ENCODE data around the gene PCDH17. TPM values are rescaled to one million over a fixed set of nuclear protein-coding genes. Genes with fewer than 3 reads are reported as not detected.

Gene PCDH17
- total and polyA plus RNA-seq, 10 of the 15 experiments (the other 5 are each of a cell fraction or from before 2014, with no cell fraction given): under 0.01 to 0.58 (median 0.07) TPM; not detected in 6

DNA sequence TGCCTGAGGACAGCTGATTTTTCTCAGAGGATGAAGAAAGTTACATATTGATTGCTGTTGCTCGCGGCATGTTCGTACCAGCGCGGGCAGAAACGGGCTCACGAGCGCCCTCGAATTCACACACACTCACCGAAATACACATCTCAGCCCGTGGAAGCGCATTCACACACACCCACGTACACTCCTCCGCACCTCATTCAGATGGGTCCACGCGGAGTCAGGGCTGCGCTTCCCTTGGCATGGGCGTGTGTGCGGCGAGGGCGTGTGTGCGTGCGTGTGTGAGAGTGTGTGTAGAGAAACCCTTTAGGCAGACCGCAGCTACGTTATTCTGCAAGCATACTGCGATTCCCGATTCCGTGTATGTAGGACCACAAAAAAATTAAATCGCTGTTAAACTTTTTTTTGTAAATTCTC is 2.1 kb upstream of the PCDH17 start:
- Histone ChIP-seq H3K27ac (ENCODE audit: control insufficient read depth, insufficient read depth) (no peak overlapping the region), H3K9ac (ENCODE audit: control insufficient read depth, insufficient read depth, low read length) (no peak overlapping the region), H3K4me2 (ENCODE audit: control insufficient read depth, insufficient read depth) (no peak overlapping the region), H3K9me3 (replicated peaks; ENCODE audit: control insufficient read depth, insufficient read depth, low read length) (peaks cover 2% of the 10 kb centered on the region; the same call in 1 of the 3 replicates), H4K20me1 (ENCODE audit: control insufficient read depth, insufficient read depth) (no peaks in the 10 kb centered on the region), H3K27me3 (replicated peaks in 1 of 2; ENCODE audit: control insufficient read depth in 2 of 2, insufficient read depth in 2 of 2, low read length in 1 of 2) (peaks cover 0 to 8% of the 10 kb centered on the region in 2 experiments; a peak in 2 of 4 replicates), H3K79me2 (ENCODE audit: control insufficient read depth, insufficient read depth, low read length) (no peaks in the 10 kb centered on the region), H2AFZ (ENCODE audit: control insufficient read depth, low read depth, low read length) (no peak overlapping the region), H3K4me1 (ENCODE audit: control insufficient read depth, insufficient read depth, low read length) (no peaks in the 10 kb centered on the region), H3K4me3 (no peak overlapping the region), H3K36me3 (ENCODE audit: control insufficient read depth in 2 of 2, insufficient read depth in 2 of 2, low read length in 1 of 2) (no peaks in the 10 kb centered on the region)
- DNase-seq (ENCODE audit: low read depth, low spot score) (no peak), ATAC-seq (peak; percentile 16; the same call in 2 of the 3 replicates), FAIRE-seq (no peak)
- POLR2A ChIA-PET: no interaction called here
- 45% methylated on average over 24 of the region's 29 CpGs for WGBS (ENCODE audit: insufficient coverage, insufficient replicate concordance, low lambda C conversion rate, missing lambda C conversion rate)
- RAD21 ChIA-PET (ENCODE audit: unreplicated experiment): interaction anchor here (0.7 to 1.2 kb wide), 4 partner anchors 22 to 1548 kb away, joined by 3 to 4 read pairs (median 3); no protein-coding TSS in a partner anchor
- SMC1A ChIA-PET (ENCODE audit: uncharacterized antibody, unreplicated experiment): interaction anchor here (1.1 to 7.9 kb wide), 5 partner anchors 86 to 1687 kb away, joined by 4 to 71 read pairs (median 20); no protein-coding TSS in a partner anchor
- CTCF ChIA-PET: interaction anchor here (0.7 to 7.0 kb wide), 4 partner anchors 48 to 1327 kb away, joined by 3 to 76 read pairs (median 36); no protein-coding TSS in a partner anchor
- BruUV-seq (replicated peaks): no TSS peak
- intact Hi-C loops (cut with micrococcal nuclease; ENCODE audit: unreplicated experiment): loop anchor here (10.0 kb wide), 1 partner anchor 225 kb away; no protein-coding TSS in a partner anchor
- in situ Hi-C loops (cut with MboI): loop anchor here (25.0 kb wide), 1 partner anchor 1333 kb away; no protein-coding TSS in a partner anchor
- TF ChIP-seq HDGF (IDR thresholded peaks at IDR 0.05): no peak

DNA sequence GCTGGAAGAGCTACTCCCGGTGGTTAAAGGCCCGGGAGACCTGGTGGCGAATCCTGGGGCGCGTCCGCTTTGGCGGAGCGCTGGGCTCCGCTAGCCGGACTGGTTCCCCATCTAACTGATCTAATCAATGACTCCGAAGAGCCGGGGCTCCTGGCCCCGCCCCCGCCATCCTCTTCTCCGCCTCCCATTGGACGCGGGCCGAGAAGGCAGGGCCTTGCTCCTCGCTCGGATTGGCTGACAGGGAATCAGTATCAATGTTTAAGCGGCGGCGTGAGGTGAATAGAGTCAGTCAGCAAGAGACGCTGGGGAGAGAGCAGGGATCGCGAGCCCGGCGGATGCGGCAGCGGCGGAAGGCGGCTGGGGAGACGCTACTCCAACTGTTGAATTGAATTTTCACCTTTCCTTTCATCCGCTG is 1.7 kb upstream of the PCDH17 start:
- H4K20me1 ChIP-seq (ENCODE audit: control insufficient read depth, insufficient read depth): no peaks in the 10 kb centered on the region
- DNase-seq (ENCODE audit: low read depth, low spot score) (no peak), FAIRE-seq (no peak), ATAC-seq (peak; percentile 60)
- intact Hi-C loops (cut with micrococcal nuclease; ENCODE audit: unreplicated experiment) (loop anchor here (10.0 kb wide), 1 partner anchor 225 kb away; no protein-coding TSS in a partner anchor), in situ Hi-C loops (cut with MboI) (loop anchor here (5.0 to 25.0 kb wide), 2 partner anchors 1332 to 1687 kb away; no protein-coding TSS in a partner anchor)
- H3K9ac ChIP-seq (ENCODE audit: control insufficient read depth, insufficient read depth, low read length): no peak overlapping the region
- no peaks in the 10 kb centered on the region for H3K36me3 ChIP-seq (ENCODE audit: control insufficient read depth in 2 of 2, insufficient read depth in 2 of 2, low read length in 1 of 2)
- H3K79me2 ChIP-seq (ENCODE audit: control insufficient read depth, insufficient read depth, low read length): no peaks in the 10 kb centered on the region
- no peaks in the 10 kb centered on the region for H3K4me1 ChIP-seq (ENCODE audit: control insufficient read depth, insufficient read depth, low read length)
- no peak overlapping the region for H3K27ac ChIP-seq (ENCODE audit: control insufficient read depth, insufficient read depth)
- H3K4me3 ChIP-seq: no peak overlapping the region
- no peak overlapping the region for H3K4me2 ChIP-seq (ENCODE audit: control insufficient read depth, insufficient read depth)
- ChIA-PET POLR2A (no interaction called here), CTCF (interaction anchor here (6.1 to 7.0 kb wide), 2 partner anchors 89 to 1326 kb away, joined by 42 to 76 read pairs; no protein-coding TSS in a partner anchor), SMC1A (ENCODE audit: uncharacterized antibody, unreplicated experiment) (interaction anchor here (1.1 to 7.9 kb wide), 4 partner anchors 86 to 1687 kb away, joined by 4 to 71 read pairs (median 32); no protein-coding TSS in a partner anchor), RAD21 (ENCODE audit: unreplicated experiment) (interaction anchor here (0.7 to 1.2 kb wide), 3 partner anchors 23 to 1548 kb away, joined by 3 to 4 read pairs (median 3); no protein-coding TSS in a partner anchor)
- BruUV-seq (replicated peaks): no TSS peak
- TF ChIP-seq, protein P1, sequence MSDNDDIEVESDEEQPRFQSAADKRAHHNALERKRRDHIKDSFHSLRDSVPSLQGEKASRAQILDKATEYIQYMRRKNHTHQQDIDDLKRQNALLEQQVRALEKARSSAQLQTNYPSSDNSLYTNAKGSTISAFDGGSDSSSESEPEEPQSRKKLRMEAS (IDR thresholded peaks at IDR 0.05; ENCODE audit: low read depth, low read length): no peak
- no peak for TF ChIP-seq TCF12 (IDR thresholded peaks at IDR 0.05; ENCODE audit: low read depth, low read length)
- no peak for TF ChIP-seq E4F1 (IDR thresholded peaks at IDR 0.05; ENCODE audit: borderline replicate concordance, partially characterized antibody)
- no peak for TF ChIP-seq MYB (IDR thresholded peaks at IDR 0.05; ENCODE audit: borderline replicate concordance, low read depth, low read length)
- no peak for TF ChIP-seq MTA2 (IDR thresholded peaks at IDR 0.05; ENCODE audit: low read depth)
- TF ChIP-seq YBX1 (IDR thresholded peaks at IDR 0.05): no peak
- no peak for TF ChIP-seq ASH2L (IDR thresholded peaks at IDR 0.05; ENCODE audit: borderline replicate concordance, low read depth)
- TF ChIP-seq NFYB (IDR thresholded peaks at IDR 0.05; ENCODE audit: insufficient read depth, low read depth, low read length): peak; percentile 58; the same call in 1 of the 2 replicates
- peaks cover 2% of the 10 kb centered on the region; the same call in 1 of the 3 replicates for H3K9me3 ChIP-seq (replicated peaks; ENCODE audit: control insufficient read depth, insufficient read depth, low read length)
- H2AFZ ChIP-seq (ENCODE audit: control insufficient read depth, low read depth, low read length): no peak overlapping the region
- 58% methylated on average over 34 of the region's 34 CpGs for WGBS (ENCODE audit: insufficient coverage, insufficient replicate concordance, low lambda C conversion rate, missing lambda C conversion rate)
- H3K27me3 ChIP-seq (replicated peaks in 1 of 2; ENCODE audit: control insufficient read depth in 2 of 2, insufficient read depth in 2 of 2, low read length in 1 of 2): peaks cover 0 to 8% of the 10 kb centered on the region in 2 experiments; a peak in 2 of 4 replicates

All from GM12878 (cell line).